HG02798 (cell line): ENCODE results near the gene ITGA4.
"Not testable (repeated sequence)": the region's sequence is repeated elsewhere in the genome, so short reads cannot be mapped to it uniquely, and the experiment has no call there.

ENCODE experiments used
- ATAC-seq: cut with Tn5 transposase; IDR thresholded peaks from one replicate; pipeline ENCODE4 v1.9.1; 2021; ENCODE audit warnings: mild to moderate bottlenecking; ENCODE audit not compliant: unreplicated experiment, poor library complexity

The ITGA4 gene

DNA sequence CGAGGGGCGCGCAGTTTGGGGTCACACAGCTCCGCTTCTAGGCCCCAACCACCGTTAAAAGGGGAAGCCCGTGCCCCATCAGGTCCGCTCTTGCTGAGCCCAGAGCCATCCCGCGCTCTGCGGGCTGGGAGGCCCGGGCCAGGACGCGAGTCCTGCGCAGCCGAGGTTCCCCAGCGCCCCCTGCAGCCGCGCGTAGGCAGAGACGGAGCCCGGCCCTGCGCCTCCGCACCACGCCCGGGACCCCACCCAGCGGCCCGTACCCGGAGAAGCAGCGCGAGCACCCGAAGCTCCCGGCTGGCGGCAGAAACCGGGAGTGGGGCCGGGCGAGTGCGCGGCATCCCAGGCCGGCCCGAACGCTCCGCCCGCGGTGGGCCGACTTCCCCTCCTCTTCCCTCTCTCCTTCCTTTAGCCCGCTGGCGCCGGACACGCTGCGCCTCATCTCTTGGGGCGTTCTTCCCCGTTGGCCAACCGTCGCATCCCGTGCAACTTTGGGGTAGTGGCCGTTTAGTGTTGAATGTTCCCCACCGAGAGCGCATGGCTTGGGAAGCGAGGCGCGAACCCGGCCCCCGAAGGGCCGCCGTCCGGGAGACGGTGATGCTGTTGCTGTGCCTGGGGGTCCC lies at the start of gene ITGA4:
TSS of gene ITGA4 (plus strand) at position 266 of the 620 bp plus-strand sequence. CDS start at position 535, 269 bp downstream.
- peak; percentile 81 for ATAC-seq

GRCh38 chr2:181408861-181409260 lies 48.3 kb upstream of the ITGA4 start:
- no peak for ATAC-seq

DNA sequence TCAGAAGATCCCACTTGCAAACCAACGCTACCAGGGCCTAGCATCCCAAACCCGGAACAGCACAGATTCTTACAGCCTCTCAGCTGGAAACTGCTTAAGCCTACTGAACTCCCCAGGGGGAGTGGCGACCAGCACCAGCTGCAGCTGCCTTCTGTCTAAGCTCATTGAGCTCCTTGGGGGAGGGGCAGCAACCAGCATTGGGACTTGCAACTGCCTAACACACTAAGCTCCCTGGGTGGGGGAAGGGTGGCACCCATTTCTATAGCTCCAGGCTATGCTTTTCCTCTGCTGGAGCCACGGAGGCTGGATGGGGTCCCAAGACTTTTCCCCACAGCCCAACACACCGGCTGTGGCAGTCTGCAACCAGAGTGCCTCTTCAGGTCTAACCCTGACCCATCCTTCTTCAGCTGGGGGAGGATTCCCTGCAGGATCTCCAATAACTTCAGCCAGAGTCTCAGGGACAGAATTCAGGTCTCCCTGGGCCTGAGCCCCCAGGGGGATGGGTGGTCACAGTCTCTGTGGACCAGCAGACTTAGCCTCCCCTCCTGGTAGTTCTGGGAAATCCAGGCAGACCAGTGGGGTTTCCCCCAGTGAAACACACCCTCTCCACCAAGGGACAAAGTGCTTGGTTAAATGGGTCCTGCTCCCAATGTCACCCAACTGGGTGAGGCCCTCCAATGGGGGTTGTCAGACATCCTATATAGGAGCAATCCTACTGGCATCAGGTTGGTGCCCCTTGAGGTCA lies 45.9 kb upstream of the ITGA4 start:
- peak; percentile 99 for ATAC-seq

DNA sequence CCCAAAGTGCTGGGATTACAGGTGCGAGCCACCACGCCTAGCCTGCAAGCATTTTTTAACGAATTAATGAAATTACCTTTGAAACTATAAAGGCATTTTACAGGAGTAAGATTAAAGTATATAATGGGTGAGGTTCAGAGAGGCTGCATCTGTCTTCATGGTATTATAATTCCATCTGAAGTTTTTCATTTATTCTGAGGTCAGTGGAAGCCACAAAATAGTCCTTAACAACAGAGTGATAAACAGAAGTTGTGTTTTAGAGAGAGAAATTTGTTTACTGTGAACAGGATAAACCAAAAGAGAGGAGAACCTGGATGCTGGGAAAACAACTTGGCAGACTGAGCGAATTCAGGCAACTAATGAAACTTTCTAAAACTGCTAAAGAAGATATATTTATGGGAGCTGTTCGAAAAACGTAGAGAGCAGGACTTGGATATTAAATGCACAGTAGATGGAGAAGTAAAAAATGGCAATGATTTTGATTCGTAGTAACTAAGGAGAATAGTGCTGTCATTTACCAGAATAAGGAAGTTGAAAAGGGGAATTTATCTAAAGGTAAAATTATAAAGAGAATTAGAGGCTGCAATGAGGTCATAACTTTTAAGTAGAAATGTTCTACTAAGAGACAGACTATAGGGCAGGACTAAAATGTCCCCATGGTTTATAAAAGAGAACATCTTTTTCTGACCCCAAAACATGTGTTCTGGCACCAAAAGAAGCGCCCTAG lies 37.9 kb upstream of the ITGA4 start:
- ATAC-seq: no peak

DNA sequence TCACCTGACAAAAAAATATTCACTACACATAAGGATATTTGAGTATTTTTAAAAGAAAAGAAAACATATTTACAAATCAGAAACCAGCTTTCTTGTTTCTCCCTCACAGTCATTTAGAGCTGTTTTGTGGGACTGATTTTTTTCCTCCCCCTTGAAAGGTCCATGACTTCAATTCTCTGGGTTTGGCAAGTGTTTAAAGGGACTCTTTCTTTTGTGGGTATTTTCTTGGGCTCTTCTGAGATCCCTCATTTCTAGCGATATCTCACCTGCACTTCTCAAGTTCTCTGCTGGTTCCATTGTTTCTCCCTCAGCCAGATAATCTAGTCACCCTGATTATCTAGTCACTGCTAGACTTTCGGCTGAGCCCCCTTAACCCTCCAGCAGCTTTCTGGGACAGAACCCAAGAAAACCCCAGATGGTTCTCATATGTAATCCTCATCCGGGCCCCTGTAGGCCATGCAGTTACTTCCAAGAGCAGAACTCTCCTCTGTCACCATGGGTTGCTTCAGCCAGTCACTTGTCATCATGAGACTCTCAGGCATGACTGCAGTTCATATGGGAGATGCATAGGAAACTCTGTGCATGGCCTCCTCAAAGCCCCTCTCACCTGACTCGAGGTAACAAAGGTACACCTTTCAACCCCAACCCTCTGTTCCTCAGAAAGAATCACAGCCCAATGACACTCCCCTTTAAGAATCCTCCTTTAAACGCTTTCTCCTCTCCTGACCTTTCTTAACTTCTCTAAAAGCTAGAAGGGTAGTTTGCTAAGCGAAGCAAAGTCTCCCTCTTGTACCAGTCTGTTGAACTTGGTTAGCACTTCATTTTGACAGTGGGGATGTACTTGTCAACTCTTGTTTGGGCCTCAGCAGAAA lies 36.7 kb upstream of the ITGA4 start:
- ATAC-seq: no peak

- no peak for ATAC-seq
These were observed 36.1 kb upstream of the ITGA4 start for GRCh38 chr2:181421131-181421458.

DNA sequence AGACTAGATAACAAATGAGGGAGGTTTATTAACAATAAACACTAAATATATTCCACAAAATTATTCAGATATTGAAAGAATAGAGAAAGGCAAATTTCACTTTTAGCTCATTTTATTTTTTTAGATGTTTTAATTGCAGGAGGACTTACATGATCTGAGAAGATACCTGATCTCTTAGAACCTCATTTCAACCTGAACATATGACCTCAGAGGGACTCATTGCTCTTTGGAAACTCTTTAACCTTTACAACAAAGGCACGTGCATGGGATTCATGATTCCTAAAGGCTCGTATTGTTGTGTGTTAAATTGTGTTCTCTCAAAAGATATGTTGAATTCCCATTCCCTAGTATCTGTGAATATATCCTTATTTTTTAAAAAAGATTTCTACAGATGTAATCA lies 35.7 kb upstream of the ITGA4 start:
- no peak for ATAC-seq

- ATAC-seq: no peak
These were observed 30.5 kb upstream of the ITGA4 start for GRCh38 chr2:181426672-181427071.

DNA sequence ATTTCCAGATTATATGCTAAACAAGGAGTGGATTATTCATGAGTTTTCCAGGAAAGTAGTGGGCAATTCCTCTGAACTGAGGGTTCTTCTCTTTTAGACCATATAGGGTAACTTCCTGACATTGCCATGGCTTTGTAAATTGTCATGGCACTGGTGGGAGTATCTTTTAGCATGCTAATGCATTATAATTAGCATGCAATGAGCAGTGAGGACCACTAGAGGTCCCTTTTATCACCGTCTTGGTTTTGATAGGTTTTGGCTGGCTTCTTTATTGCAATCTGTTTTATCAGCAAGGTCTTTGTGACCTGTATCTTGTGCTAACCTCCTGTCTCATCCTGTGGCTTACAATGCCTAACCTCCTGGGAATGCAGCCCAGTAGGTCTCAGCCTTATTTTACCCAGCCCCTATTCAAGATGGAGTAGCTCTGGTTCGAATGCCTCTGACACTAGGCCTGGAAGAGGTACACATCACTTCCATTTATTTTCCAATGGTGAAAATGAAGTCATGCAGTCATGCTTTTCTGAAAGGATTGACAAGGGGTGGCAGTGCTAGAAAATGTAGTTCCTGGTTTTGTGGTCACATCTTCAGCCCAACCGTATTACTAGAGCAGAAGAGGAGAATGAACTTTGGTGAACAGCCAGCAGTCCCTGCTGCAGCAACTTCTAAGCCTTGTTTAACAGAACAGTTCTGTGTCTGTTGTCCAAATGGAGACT lies 26.6 kb upstream of the ITGA4 start:
- ATAC-seq: no peak

GRCh38 chr2:181431674-181432073 lies 25.5 kb upstream of the ITGA4 start:
- no peak for ATAC-seq

DNA sequence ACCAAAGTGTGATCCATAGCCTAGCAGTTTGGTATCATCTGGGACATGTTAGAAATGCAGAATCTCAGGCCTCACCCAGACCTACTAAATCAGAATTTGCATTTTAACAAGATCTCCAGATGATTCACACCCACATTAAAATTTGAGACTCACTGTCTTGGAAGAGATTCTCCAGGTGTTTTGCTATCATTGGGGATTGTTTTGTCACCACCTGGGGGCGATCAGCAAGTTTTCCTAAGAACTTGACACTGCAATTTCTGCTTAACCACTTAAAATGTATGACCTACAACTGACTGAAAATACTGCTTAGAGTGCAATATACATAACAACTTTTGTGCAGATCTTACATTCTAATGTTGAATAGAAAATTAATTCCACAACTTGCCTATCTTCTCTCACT lies 18.9 kb upstream of the ITGA4 start:
- ATAC-seq: no peak

- ATAC-seq: no peak
These were observed 16.8 kb upstream of the ITGA4 start for GRCh38 chr2:181440344-181440743.

GRCh38 chr2:181440919-181441318 lies 16.3 kb upstream of the ITGA4 start:
- no peak for ATAC-seq

DNA sequence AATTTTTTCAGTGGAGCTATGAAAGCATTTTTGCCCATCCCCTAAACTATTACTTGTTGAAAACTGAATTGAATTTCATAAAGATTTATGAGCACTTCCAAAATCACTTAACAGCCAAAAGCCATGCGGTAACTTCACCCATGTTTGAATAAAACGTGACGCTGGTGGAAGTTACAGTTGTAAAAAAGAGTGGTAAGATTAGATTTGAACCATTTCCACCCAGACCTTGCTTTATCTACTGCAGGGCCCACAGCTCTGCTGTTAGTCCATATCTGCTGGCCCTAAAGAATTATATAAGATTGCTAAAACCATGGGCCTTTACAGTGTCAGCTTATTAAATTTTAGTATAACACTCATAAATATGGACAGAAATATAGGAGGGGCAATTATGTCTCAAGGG lies 15.5 kb upstream of the ITGA4 start:
- no peak for ATAC-seq

DNA sequence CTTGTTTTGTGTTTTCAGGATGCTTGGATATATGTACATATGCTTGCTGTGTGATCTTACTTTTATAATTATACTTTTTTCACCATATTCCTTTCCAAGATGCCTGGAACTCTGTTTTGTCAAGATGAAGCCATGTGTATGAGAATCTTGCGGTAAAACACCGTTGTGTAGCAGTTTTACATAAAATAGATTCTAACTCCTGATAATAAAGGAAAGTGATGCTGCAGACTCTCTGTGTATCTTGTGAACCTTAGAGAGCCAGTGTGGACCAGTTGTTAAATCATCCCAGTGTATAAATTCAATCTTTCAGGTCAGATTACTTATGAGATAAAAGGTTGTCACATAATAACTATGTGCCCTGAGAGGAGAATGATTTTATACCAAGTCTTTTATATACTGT lies 12.5 kb upstream of the ITGA4 start:
- ATAC-seq: no peak

DNA sequence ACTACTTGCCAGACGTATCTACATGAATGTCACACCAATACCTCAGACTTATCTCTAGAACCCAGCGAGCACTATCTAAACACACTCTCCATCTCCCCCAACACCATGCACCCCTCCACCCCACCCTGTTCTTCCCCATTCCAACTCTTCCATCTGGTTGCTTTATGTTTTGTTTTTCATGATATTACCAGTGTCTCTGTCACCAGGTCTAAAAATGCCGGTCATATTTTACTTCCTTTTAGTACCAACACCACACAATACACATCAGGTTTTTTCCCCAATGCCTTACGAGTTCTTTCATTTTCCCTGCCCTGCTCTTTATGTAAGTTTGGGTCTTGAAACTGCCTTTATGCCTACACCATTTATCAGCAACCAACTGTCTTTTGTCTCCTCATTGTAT lies 10.2 kb upstream of the ITGA4 start:
- ATAC-seq: peak; percentile 60

DNA sequence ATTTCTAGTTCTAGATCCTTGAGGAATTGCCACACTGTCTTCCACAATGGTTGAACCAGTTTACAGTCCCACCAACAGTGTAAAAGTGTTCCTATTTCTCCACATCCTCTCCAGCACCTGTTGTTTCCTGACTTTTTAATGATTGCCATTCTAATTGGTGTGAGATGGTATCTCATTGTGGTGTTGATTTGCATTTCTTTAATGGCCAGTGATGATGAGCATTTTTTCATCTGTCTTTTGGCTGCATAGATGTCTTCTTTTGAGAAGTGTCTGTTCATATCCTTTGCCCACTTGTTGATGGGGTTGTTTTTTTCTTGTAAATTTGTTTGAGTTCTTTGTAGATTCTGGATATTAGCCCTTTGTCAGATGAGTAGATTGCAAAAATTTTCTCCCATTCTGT lies 7.9 kb upstream of the ITGA4 start:
- not testable (repeated sequence) for ATAC-seq

GRCh38 chr2:181454686-181455450 lies 2.3 kb upstream of the ITGA4 start:
- no peak for ATAC-seq

- peak; percentile 68 for ATAC-seq
These were observed 496 bp upstream of the ITGA4 start for GRCh38 chr2:181456660-181457120.
